Measurements from ENCODE around the gene TUBGCP3.

The TUBGCP3 gene

DNA sequence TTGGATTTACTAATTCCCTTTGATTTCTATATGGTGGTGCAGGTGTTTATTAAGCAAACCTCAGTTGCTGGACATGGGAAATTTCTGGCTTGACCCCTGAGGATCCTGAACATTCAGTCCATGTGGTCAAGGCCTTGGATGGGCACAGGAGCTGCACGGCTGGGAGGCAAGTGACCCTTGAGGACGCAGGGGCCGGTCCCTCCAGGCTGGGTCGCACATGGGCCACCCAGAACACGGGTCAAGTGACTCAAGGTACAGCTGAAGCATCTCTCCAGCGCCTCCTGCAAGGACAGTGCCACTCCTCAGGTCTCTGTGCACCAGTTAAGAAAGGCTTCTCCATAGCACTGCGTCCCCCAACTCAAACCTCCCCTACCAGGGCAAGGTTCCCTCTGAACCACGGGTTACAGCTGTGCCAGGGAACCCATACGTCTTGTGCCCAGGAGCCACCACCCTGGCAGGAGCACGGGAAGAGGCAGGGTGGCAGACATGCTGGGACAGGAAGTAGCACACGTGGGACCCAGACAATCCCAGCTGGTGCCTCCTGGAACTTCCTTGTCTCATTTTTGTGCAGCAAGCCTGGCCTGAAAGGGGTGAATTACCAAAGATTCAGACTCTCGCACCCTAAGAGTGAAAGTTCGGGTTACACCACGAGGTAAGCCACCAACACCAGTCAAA is 118.7 kb downstream of the TUBGCP3 start:
- Mint-ChIP-seq H3K4me1 (no peaks in the 10 kb centered on the region), H3K36me3 (peaks cover 12% of the 10 kb centered on the region), H3K9me3 (no peaks in the 10 kb centered on the region), H3K27ac (no peak overlapping the region), H3K27me3 (no peaks in the 10 kb centered on the region), H3K4me3 (no peak overlapping the region)
- ATAC-seq, result no peak

GRCh38 chr13:112468069-112468468 is 119.9 kb downstream of the TUBGCP3 start:
- no peak for ATAC-seq
- Mint-ChIP-seq H3K36me3 (peaks cover 21% of the 10 kb centered on the region), H3K4me1 (no peaks in the 10 kb centered on the region), H3K27ac (no peak overlapping the region), H3K27me3 (no peaks in the 10 kb centered on the region), H3K9me3 (peaks cover 2% of the 10 kb centered on the region), H3K4me3 (no peak overlapping the region)

DNA sequence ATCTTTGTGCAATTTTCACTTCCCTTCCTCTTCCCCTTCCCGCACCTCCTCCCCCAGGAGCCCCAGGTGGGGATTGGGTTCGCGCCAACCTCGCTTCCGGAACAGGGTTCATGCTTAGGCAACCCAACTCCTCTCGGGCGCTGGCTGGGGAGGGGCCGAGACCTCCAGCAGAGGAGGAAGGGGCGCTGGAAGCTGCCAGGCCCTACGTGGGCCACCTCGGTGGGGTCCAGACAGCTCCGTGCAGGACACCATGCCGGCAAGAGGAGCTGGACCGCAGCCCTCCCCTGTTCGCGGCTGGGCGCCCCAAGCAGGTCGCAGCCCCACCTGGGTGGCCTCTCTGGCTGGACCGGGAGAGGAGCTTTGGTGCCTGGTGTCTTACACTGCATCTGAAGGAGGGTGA is 120.7 kb downstream of the TUBGCP3 start:
- Mint-ChIP-seq H3K36me3 (peaks cover 18% of the 10 kb centered on the region), H3K4me3 (no peak overlapping the region), H3K9me3 (peaks cover 6% of the 10 kb centered on the region), H3K27ac (no peak overlapping the region), H3K27me3 (peaks cover 2% of the 10 kb centered on the region), H3K4me1 (no peaks in the 10 kb centered on the region)
- ATAC-seq, result no peak

- peaks cover 11% of the 10 kb centered on the region for H3K27me3 Mint-ChIP-seq
- peak; percentile 36 for ATAC-seq
- H3K36me3 Mint-ChIP-seq, result peaks cover 24% of the 10 kb centered on the region
- H3K9me3 Mint-ChIP-seq, result peaks cover 10% of the 10 kb centered on the region
- H3K4me3 Mint-ChIP-seq, result no peak overlapping the region
- H3K27ac Mint-ChIP-seq, result no peak overlapping the region
- no peaks in the 10 kb centered on the region for H3K4me1 Mint-ChIP-seq
These were observed 121.6 kb downstream of the TUBGCP3 start for GRCh38 chr13:112466132-112467058.

GRCh38 chr13:112465251-112466131 is 122.5 kb downstream of the TUBGCP3 start:
- no peak for ATAC-seq
- peaks cover 12% of the 10 kb centered on the region for H3K27me3 Mint-ChIP-seq
- no peak overlapping the region for H3K4me3 Mint-ChIP-seq
- peaks cover 25% of the 10 kb centered on the region for H3K36me3 Mint-ChIP-seq
- no peak overlapping the region for H3K27ac Mint-ChIP-seq
- no peaks in the 10 kb centered on the region for H3K4me1 Mint-ChIP-seq
- peaks cover 10% of the 10 kb centered on the region for H3K9me3 Mint-ChIP-seq

GRCh38 chr13:112464720-112465119 is 123.2 kb downstream of the TUBGCP3 start:
- Mint-ChIP-seq H3K36me3 (peaks cover 25% of the 10 kb centered on the region), H3K27me3 (peaks cover 12% of the 10 kb centered on the region)

GRCh38 chr13:112462408-112462807 is 125.5 kb downstream of the TUBGCP3 start:
- H3K27ac Mint-ChIP-seq, result no peak overlapping the region
- H3K27me3 Mint-ChIP-seq, result peaks cover 12% of the 10 kb centered on the region
- H3K4me3 Mint-ChIP-seq, result no peak overlapping the region
- H3K36me3 Mint-ChIP-seq, result peaks cover 25% of the 10 kb centered on the region
- H3K4me1 Mint-ChIP-seq, result no peaks in the 10 kb centered on the region
- no peak for ATAC-seq
- peaks cover 23% of the 10 kb centered on the region for H3K9me3 Mint-ChIP-seq

More at GRCh38 chr13:112464720-112465119, 123.2 kb downstream of the TUBGCP3 start:
- Mint-ChIP-seq H3K4me1 (no peaks in the 10 kb centered on the region), H3K4me3 (no peak overlapping the region), H3K9me3 (peaks cover 15% of the 10 kb centered on the region), H3K27ac (no peak overlapping the region)
- ATAC-seq, result no peak

DNA sequence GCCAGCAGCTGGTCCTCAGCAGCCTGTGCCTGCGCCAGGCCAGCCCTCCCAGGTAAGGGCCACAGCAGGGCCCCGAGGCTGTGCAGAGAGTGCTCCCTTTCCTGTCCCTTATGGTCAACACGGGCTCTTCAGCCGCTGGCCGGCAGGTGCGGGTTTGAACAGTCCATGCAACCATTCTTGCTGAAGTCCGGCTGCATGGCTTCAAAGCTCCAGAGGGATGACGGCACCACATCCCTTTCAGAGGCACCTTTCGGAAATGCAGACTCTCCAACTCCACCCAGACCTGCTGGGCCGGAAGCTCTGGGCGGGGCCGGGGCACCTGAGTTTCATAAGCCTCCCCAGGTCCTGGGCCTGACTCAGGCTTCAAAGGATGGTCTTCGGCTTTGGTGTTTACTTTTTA is 130.5 kb downstream of the TUBGCP3 start:
- Mint-ChIP-seq H3K27ac (no peak overlapping the region), H3K36me3 (peaks cover 11% of the 10 kb centered on the region), H3K9me3 (peaks cover 23% of the 10 kb centered on the region), H3K4me3 (no peak overlapping the region), H3K27me3 (peaks cover 12% of the 10 kb centered on the region), H3K4me1 (no peaks in the 10 kb centered on the region)
- no peak for ATAC-seq

DNA sequence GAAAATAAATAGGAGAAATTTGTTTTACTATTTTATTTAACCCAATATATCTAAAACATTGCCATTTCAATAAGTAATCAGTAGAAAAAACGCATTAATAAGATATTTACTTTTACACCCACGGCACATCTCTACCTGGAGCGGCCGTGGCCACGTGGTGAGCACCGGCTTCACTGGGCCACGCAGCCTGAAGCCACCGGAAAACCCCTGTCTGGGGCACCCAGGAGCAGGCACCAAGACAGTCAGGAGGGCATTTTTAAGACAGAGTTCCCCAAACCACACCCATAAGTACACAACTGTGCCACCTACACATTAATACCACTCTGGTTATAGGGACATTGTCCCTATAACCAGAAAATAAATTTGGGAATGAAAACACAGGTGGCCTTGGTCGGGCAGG is 130.9 kb downstream of the TUBGCP3 start:
- Mint-ChIP-seq H3K36me3 (peaks cover 7% of the 10 kb centered on the region), H3K27ac (no peak overlapping the region), H3K9me3 (peaks cover 19% of the 10 kb centered on the region), H3K27me3 (peaks cover 9% of the 10 kb centered on the region), H3K4me3 (no peak overlapping the region), H3K4me1 (no peaks in the 10 kb centered on the region)
- ATAC-seq, result no peak

DNA sequence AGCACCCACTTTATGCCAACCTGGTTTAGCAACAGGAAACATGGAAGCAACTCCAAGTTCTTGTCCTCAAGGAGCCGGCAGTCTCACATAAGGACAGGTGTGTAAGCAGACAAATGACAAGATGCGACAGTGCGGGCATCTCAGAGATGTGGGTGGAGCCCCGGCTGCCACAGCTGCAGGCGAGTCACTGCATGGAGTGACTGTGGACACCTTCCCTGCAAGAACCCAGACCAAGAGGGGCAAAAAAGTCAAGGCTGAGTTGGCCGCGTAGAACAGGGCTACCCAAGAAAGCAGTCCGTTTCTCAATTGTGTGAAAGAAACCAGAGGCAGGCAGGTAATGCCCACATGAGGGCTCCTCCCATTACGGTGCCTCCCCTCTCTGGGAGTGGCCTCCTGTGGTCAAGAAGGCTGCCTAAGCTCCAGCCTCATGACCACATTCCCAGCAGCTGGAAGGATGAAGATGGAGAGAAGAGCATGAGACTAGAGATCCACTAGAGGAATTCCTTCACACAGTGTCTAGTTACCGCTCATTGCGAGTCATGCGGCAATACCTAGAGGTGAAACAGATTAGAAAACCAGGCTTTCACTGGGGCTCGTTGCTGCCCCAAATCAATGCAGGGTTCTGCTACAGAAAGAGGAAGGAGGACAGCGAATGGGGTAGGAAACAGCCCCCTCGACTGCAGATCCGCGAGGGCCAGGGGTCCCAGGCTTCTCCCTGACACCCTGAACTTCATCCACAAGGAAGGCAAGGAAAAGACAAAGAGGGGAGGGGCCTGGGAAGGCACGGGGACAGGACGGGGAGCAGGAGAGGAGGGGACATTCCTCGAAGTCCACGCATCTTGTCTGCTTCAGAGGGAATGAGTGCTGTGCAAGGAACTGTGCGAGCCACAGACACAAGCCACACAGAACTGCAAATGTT is 131.6 kb downstream of the TUBGCP3 start:
- Mint-ChIP-seq H3K36me3 (peaks cover under 1% of the 10 kb centered on the region), H3K27me3 (peaks cover 4% of the 10 kb centered on the region), H3K9me3 (peaks cover 17% of the 10 kb centered on the region), H3K4me1 (no peaks in the 10 kb centered on the region), H3K27ac (no peak overlapping the region), H3K4me3 (no peak overlapping the region)
- no peak for ATAC-seq

DNA sequence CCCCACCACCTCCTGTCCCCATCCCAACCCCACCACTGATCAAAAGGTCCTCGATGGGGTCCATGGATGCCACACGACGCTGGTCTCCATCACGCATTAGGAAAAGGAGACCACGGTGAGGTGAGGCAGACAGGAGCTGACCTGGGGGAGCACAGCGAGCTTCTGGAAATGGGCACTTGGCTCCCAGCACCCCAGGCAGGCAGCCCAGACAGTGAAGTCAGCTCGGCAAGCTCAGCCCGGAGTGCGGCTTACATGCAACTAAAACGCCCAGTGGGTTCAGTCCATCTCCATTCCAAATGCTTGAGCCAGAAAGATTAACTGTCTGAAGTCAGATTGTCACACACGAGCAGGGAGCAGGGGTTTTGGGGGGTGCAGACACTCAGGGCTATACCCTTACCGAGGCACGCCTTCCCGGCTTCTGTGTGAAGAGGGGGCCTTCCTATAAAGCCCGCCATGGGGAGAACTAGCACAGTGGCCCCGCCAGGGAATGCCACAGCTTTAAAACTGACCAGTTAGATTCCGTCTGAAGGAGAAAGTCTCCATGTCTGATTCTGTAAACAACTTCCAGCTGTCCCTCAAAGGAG is 132.4 kb downstream of the TUBGCP3 start:
- H3K27ac Mint-ChIP-seq, result no peak overlapping the region
- peaks cover 10% of the 10 kb centered on the region for H3K27me3 Mint-ChIP-seq
- no peaks in the 10 kb centered on the region for H3K4me1 Mint-ChIP-seq
- no peaks in the 10 kb centered on the region for H3K36me3 Mint-ChIP-seq
- no peak for ATAC-seq
- H3K4me3 Mint-ChIP-seq, result no peak overlapping the region
- peaks cover 17% of the 10 kb centered on the region for H3K9me3 Mint-ChIP-seq

GRCh38 chr13:112454648-112455334 is 133.2 kb downstream of the TUBGCP3 start:
- Mint-ChIP-seq H3K36me3 (no peaks in the 10 kb centered on the region), H3K4me3 (no peak overlapping the region), H3K27me3 (peaks cover 16% of the 10 kb centered on the region), H3K9me3 (peaks cover 13% of the 10 kb centered on the region), H3K27ac (no peak overlapping the region), H3K4me1 (no peaks in the 10 kb centered on the region)
- no peak for ATAC-seq

DNA sequence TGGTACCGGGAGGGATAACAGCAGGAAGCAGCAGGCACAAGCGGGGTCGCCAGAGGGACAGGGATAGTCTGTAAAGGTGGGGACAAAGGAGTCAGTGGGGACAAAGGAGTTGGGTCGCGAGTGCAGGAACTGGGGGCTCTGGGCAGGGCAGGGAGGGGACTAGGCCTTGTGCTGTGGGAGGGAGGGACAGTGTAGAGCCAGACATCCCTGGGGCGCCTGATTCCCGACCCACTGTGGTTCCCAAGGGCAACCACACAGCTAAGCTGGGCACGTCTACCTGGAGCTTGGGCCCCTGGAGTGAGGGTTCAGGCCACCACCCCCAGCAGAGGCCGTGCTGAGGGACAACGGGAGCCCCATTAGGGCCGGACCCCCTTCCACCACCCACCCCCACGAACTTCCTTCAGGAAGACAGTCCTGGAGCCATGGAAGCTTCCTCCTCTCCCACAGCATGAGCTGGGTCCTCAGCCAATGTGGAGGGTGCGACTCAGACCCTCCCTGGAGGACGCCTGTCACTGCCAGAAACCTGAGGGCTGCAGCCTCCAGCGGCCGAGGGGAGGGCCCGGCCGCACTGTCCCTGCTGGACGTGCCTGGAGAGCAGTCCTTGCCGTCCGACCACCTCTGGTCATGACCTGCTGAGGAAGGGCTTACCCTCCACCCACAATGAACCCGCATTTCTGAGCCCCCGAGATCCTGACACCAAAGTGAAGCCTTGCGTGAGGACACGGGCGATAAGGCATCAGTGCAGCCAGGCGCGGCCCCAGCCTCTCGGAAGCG is 133.9 kb downstream of the TUBGCP3 start:
- Mint-ChIP-seq H3K27me3 (peaks cover 16% of the 10 kb centered on the region), H3K27ac (no peak overlapping the region), H3K36me3 (no peaks in the 10 kb centered on the region), H3K4me3 (no peak overlapping the region), H3K9me3 (peaks cover 8% of the 10 kb centered on the region), H3K4me1 (no peaks in the 10 kb centered on the region)
- ATAC-seq, result no peak

Measured in stimulated activated memory B cell treated with anti-CD40 and anti-IgM and Interleukin-4, amounts not matched to agents 10 μg/mL and 1 μg/mL and 100 μg/mL, for 72 hours (primary cell).